HCT116 (cell line): ENCODE data around the gene NAA50. TPM values are rescaled to one million over a fixed set of nuclear protein-coding genes. Genes with fewer than 3 reads are reported as not detected.
A peak's percentile ranks its signal among the peaks of the same experiment; 100 is the strongest.

Experiments
- ATAC-seq: fragments of 200-7000 bp; cut with Tn5 transposase; 2 replicates; pipeline ENCODE4 v1.9.1; 2020; ENCODE audit warnings: mild to moderate bottlenecking, moderate library complexity
- BruUV-seq: library from RNA; stranded (reverse); fragments of 400-500 nt; replicated peaks from 2 replicates; lab custom pipeline; 2021; lab: Mats Ljungman, UMichigan
- CTCF ChIA-PET: fragments of 300-600 bp; sonication (Branson Sonifier 250); formaldehyde crosslinking; loops from one replicate; lab custom pipeline; 2021; ENCODE audit warnings: antibody characterized with exemption; lab: Charles Lee
- POLR2A ChIA-PET: fragments of 300-600, 350-600 bp; sonication (Branson Sonifier 250); formaldehyde crosslinking; loops from one replicate; lab custom pipeline; 2021; ENCODE audit warnings: antibody characterized with exemption; lab: Charles Lee
- RAD21 ChIA-PET, 2 experiments: fragments of 300-600 bp; sonication (Branson Sonifier 250); formaldehyde crosslinking; loops; one replicate each; lab custom pipeline; 2023; ENCODE audit warnings: low total read pairs in 2 of 2; ENCODE audit not compliant: uncharacterized antibody in 2 of 2, unreplicated experiment in 2 of 2, low non-redundant PET in 1 of 2; lab: Charles Lee
- DNase-seq: peaks from one replicate; pipeline ENCODE4 v3.0.0-alpha.2; 2010; ENCODE audit warnings: low read depth, low spot score
- H2AFZ ChIP-seq: fragments of 200-600 bp; shearing (Covaris generic), sonication (generic); 2 replicates; pipeline ENCODE4 v1.6.1; 2017; ENCODE audit warnings: low read depth, mixed run types, mixed read lengths, antibody characterized with exemption, low read length; ENCODE audit not compliant: poor library complexity, severe bottlenecking
- H3K27ac ChIP-seq: 2 replicates; pipeline ENCODE4 v1.5.1; 2012; ENCODE audit warnings: low read depth, low read length
- H3K27me3 ChIP-seq: fragments of 200-600 bp; sonication (generic); 2 replicates; pipeline ENCODE4 v1.6.1; 2016; ENCODE audit warnings: mixed run types, low read length, mixed read lengths; ENCODE audit not compliant: insufficient read depth
- H3K36me3 ChIP-seq, 2 experiments: fragments of 200-500 bp in 1 of 2; fragments of 200-600 bp in 1 of 2; sonication (Bioruptor generic) in 1 of 2; sonication (generic) in 1 of 2; 2 replicates each; pipeline versions ENCODE4 v1.5.1 to v1.6.1; 2014 to 2016; ENCODE audit warnings: low read length in 2 of 2, inconsistent platforms in 1 of 2, mixed read lengths in 1 of 2, mixed run types in 1 of 2; ENCODE audit not compliant: insufficient read depth in 2 of 2, control insufficient read depth in 1 of 2
- H3K4me1 ChIP-seq, 2 experiments: fragments of 200-600 bp in 1 of 2; sonication (generic) in 1 of 2; 2 replicates each; pipeline versions ENCODE4 v1.5.1 to v1.6.1; 2012 to 2017; ENCODE audit warnings: low read length in 2 of 2, inconsistent platforms in 1 of 2, mild to moderate bottlenecking in 1 of 2, mixed read lengths in 1 of 2, mixed run types in 1 of 2, moderate library complexity in 1 of 2; ENCODE audit not compliant: insufficient read depth in 2 of 2, control insufficient read depth in 1 of 2
- H3K4me2 ChIP-seq: fragments of 200-600 bp; sonication (generic); 2 replicates; pipeline ENCODE4 v1.6.1; 2017; ENCODE audit warnings: mixed run types, low read length, mixed read lengths
- H3K4me3 ChIP-seq, 2 experiments: fragments of 200-600 bp in 1 of 2; sonication (generic) in 1 of 2; replicated peaks in 1 of 2; 2 replicates each; pipeline ENCODE4 v1.5.1; 2011 to 2016; ENCODE audit warnings: low read length in 2 of 2, control low read depth in 1 of 2, low read depth in 1 of 2, mild to moderate bottlenecking in 1 of 2, mixed read lengths in 1 of 2, mixed run types in 1 of 2
- H3K79me2 ChIP-seq: fragments of 200-600 bp; sonication (generic); 2 replicates; pipeline ENCODE4 v1.6.1; 2017; ENCODE audit warnings: mild to moderate bottlenecking, mixed run types, low read length, moderate library complexity, mixed read lengths; ENCODE audit not compliant: insufficient read depth
- H3K9ac ChIP-seq: fragments of 200-600 bp; sonication (generic); 2 replicates; pipeline ENCODE4 v1.6.1; 2016; ENCODE audit warnings: low read length, mixed read lengths
- H3K9me2 ChIP-seq: fragments of 200-600 bp; sonication (generic), shearing (Covaris generic); 2 replicates; pipeline ENCODE4 v1.6.1; 2017; ENCODE audit warnings: mixed run types, mild to moderate bottlenecking, moderate library complexity; ENCODE audit not compliant: insufficient read depth
- H3K9me3 ChIP-seq, 2 experiments: fragments of 200-500 bp in 1 of 2; fragments of 200-600 bp in 1 of 2; sonication (Bioruptor generic) in 1 of 2; sonication (generic) in 1 of 2; 2 replicates each; pipeline ENCODE4 v1.6.1; 2014 to 2017; ENCODE audit warnings: low read length in 2 of 2, mixed read lengths in 2 of 2, inconsistent platforms in 1 of 2, low read depth in 1 of 2, mild to moderate bottlenecking in 1 of 2, mixed run types in 1 of 2, moderate library complexity in 1 of 2; ENCODE audit not compliant: control insufficient read depth in 1 of 2, insufficient read depth in 1 of 2
- H4K20me1 ChIP-seq: fragments of 200-600 bp; sonication (generic), shearing (Covaris generic); 2 replicates; pipeline ENCODE4 v1.6.1; 2017; ENCODE audit warnings: mixed run types, mild to moderate bottlenecking, moderate library complexity; ENCODE audit not compliant: insufficient read depth
- EGR1 ChIP-seq: IDR thresholded peaks from 2 replicates; pipeline ENCODE4 v1.6.1; 2012; ENCODE audit warnings: low read depth
- ELF1 ChIP-seq: IDR thresholded peaks from 2 replicates; pipeline ENCODE4 v1.6.1; 2012; ENCODE audit warnings: low read depth, borderline replicate concordance
- EZH2 ChIP-seq: fragments of 200-600 bp; sonication (generic); IDR thresholded peaks from 2 replicates; pipeline ENCODE4 v1.6.1; 2017; ENCODE audit warnings: antibody characterized with exemption, mixed run types
- EZH2phosphoT487 ChIP-seq: fragments of 200-600 bp; IDR thresholded peaks from 2 replicates; pipeline ENCODE4 v1.6.1; 2018; ENCODE audit warnings: antibody characterized with exemption, borderline replicate concordance
- FOSL1 ChIP-seq: IDR thresholded peaks from 2 replicates; pipeline ENCODE4 v1.6.1; 2012; ENCODE audit warnings: low read depth
- MAX ChIP-seq: IDR thresholded peaks from 2 replicates; pipeline ENCODE4 v1.6.1; 2012
- RAD21 ChIP-seq: IDR thresholded peaks from 2 replicates; pipeline ENCODE4 v1.6.1; 2012; ENCODE audit warnings: low read depth, mild to moderate bottlenecking
- SIN3A ChIP-seq: IDR thresholded peaks from 2 replicates; pipeline ENCODE4 v1.6.1; 2012; ENCODE audit warnings: low read depth
- SP1 ChIP-seq: IDR thresholded peaks from 2 replicates; pipeline ENCODE4 v1.6.1; 2012; ENCODE audit warnings: low read depth
- SRF ChIP-seq: IDR thresholded peaks from 2 replicates; pipeline ENCODE4 v1.6.1; 2012; ENCODE audit warnings: low read depth
- TCF7L2 ChIP-seq: IDR thresholded peaks from 2 replicates; pipeline ENCODE4 v1.7.0; 2011; ENCODE audit warnings: borderline replicate concordance, inconsistent platforms; ENCODE audit not compliant: insufficient read depth, insufficient read length; ENCODE audit errors: extremely low read depth
- ZFX ChIP-seq: fragments of 450-650 bp; IDR thresholded peaks from 2 replicates; pipeline ENCODE4 v1.6.1; 2017
- ZNF274 ChIP-seq: fragments of 200-500 bp; sonication (Bioruptor generic); IDR thresholded peaks from 2 replicates; pipeline ENCODE4 v1.6.1; 2014; ENCODE audit warnings: mild to moderate bottlenecking, low read depth, low read length, inconsistent platforms
- intact Hi-C: fragments of 100-400 bp; cut with micrococcal nuclease; formaldehyde crosslinking; loops from 2 replicates; pipeline ENCODE4 v1.10.0; 2022
- total RNA-seq: library from RNA; stranded (reverse); gene quantifications from one replicate; pipeline ENCODE4 v1.2.1, GENCODE V29; 2021; ENCODE audit not compliant: unreplicated experiment
- TF ChIP-seq, protein P1 (sequence below): IDR thresholded peaks from 2 replicates; pipeline ENCODE4 v1.6.1; 2011; ENCODE audit warnings: mild to moderate bottlenecking, low read length, moderate library complexity; ENCODE audit not compliant: insufficient replicate concordance; ENCODE audit errors: extremely low read depth
- TF ChIP-seq, protein P2 (sequence below), 3 experiments: fragments of 200-600 bp in 1 of 3; sonication (generic) in 1 of 3; IDR thresholded peaks in 2 of 3; conservative IDR thresholded peaks in 1 of 3; 2 replicates each; pipeline ENCODE4 v1.5.1; 2012 to 2017; ENCODE audit warnings: low read depth in 2 of 3, low read length in 2 of 3, antibody characterized with exemption in 1 of 3, borderline replicate concordance in 1 of 3, control low read depth in 1 of 3, mild to moderate bottlenecking in 1 of 3, mixed read lengths in 1 of 3, mixed run types in 1 of 3, moderate library complexity in 1 of 3; ENCODE audit not compliant: insufficient read depth in 1 of 3

Gene NAA50
- total RNA-seq, 1 experiment from 2014 or later = 233 TPM

GRCh38 chr3:113695431-113695785 is 50.6 kb downstream of the NAA50 start:
- peaks cover 4 to 17% of the 10 kb centered on the region in 2 experiments; a peak in 3 of 4 replicates for H3K4me1 ChIP-seq
- peak overlapping the region; percentile 97 for H3K4me2 ChIP-seq
- H3K27me3 ChIP-seq = no peaks in the 10 kb centered on the region
- POLR2A ChIA-PET = no interaction called here
- no peaks in the 10 kb centered on the region for H3K9me2 ChIP-seq
- ATAC-seq (no peak), DNase-seq (no peak)
- RAD21 ChIA-PET = no interaction called here
- H3K9me3 ChIP-seq = no peaks in the 10 kb centered on the region
- H2AFZ ChIP-seq = no peak overlapping the region
- intact Hi-C loops = no loop called here
- H3K79me2 ChIP-seq = peaks cover 4% of the 10 kb centered on the region; the same call in 1 of the 2 replicates
- CTCF ChIA-PET = no interaction called here
- H3K27ac ChIP-seq = peak overlapping the region; percentile 52; the same call in 1 of the 2 replicates
- TF ChIP-seq EZH2 = no peak
- no peak for TF ChIP-seq SRF
- no peak for TF ChIP-seq ELF1
- TF ChIP-seq, protein P1, sequence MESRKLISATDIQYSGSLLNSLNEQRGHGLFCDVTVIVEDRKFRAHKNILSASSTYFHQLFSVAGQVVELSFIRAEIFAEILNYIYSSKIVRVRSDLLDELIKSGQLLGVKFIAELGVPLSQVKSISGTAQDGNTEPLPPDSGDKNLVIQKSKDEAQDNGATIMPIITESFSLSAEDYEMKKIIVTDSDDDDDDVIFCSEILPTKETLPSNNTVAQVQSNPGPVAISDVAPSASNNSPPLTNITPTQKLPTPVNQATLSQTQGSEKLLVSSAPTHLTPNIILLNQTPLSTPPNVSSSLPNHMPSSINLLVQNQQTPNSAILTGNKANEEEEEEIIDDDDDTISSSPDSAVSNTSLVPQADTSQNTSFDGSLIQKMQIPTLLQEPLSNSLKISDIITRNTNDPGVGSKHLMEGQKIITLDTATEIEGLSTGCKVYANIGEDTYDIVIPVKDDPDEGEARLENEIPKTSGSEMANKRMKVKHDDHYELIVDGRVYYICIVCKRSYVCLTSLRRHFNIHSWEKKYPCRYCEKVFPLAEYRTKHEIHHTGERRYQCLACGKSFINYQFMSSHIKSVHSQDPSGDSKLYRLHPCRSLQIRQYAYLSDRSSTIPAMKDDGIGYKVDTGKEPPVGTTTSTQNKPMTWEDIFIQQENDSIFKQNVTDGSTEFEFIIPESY = no peak
- TF ChIP-seq RAD21 = no peak
- no peaks in the 10 kb centered on the region for H3K36me3 ChIP-seq
- peak overlapping the region; percentile 68 to 88 for H3K4me3 ChIP-seq
- peak overlapping the region; percentile 75 for H3K9ac ChIP-seq
- H4K20me1 ChIP-seq = no peaks in the 10 kb centered on the region
- TSS peak; percentile 61 for BruUV-seq

GRCh38 chr3:113690482-113690881 is 55.6 kb downstream of the NAA50 start:
- ChIA-PET RAD21 (no interaction called here), POLR2A (no interaction called here), CTCF (no interaction called here)
- Histone ChIP-seq H4K20me1 (no peaks in the 10 kb centered on the region), H3K4me3 (no peak overlapping the region), H3K9ac (no peak overlapping the region), H3K9me3 (no peaks in the 10 kb centered on the region), H2AFZ (no peak overlapping the region), H3K9me2 (no peaks in the 10 kb centered on the region), H3K4me1 (peaks cover 0 to 5% of the 10 kb centered on the region in 2 experiments; a peak in 2 of 4 replicates), H3K4me2 (no peak overlapping the region), H3K27me3 (no peaks in the 10 kb centered on the region), H3K79me2 (peaks cover under 1% of the 10 kb centered on the region; the same call in 1 of the 2 replicates), H3K27ac (no peak overlapping the region), H3K36me3 (no peaks in the 10 kb centered on the region)
- DNase-seq (no peak), ATAC-seq (no peak)
- intact Hi-C loops = no loop called here
- BruUV-seq = no TSS peak
- TF ChIP-seq ZNF274 (no peak), TCF7L2 (no peak), SIN3A (no peak), ZFX (no peak), RAD21 (no peak), MAX (no peak), FOSL1 (no peak), SP1 (no peak), EZH2phosphoT487 (no peak), EGR1 (no peak), SRF (no peak)
- TF ChIP-seq, protein P2, sequence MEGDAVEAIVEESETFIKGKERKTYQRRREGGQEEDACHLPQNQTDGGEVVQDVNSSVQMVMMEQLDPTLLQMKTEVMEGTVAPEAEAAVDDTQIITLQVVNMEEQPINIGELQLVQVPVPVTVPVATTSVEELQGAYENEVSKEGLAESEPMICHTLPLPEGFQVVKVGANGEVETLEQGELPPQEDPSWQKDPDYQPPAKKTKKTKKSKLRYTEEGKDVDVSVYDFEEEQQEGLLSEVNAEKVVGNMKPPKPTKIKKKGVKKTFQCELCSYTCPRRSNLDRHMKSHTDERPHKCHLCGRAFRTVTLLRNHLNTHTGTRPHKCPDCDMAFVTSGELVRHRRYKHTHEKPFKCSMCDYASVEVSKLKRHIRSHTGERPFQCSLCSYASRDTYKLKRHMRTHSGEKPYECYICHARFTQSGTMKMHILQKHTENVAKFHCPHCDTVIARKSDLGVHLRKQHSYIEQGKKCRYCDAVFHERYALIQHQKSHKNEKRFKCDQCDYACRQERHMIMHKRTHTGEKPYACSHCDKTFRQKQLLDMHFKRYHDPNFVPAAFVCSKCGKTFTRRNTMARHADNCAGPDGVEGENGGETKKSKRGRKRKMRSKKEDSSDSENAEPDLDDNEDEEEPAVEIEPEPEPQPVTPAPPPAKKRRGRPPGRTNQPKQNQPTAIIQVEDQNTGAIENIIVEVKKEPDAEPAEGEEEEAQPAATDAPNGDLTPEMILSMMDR (IDR thresholded peaks at IDR 0.05 in 2 of 3, conservative IDR thresholded peaks at IDR 0.05 in 1 of 3; ENCODE audit: borderline replicate concordance in 1 of 3, insufficient read depth in 1 of 3, low read depth in 2 of 3, low read length in 2 of 3) = no peak
